H1 (cell line): ENCODE measurements around the gene GNB1L. TPM values are rescaled to one million over a fixed set of nuclear protein-coding genes. Genes with fewer than 3 reads are reported as not detected.

ENCODE experiments used
- CTCF ChIA-PET: fragments of 300-600 bp; sonication (Branson Sonifier 250); formaldehyde crosslinking; loops from one replicate; lab custom pipeline; 2021; ENCODE audit not compliant: partially characterized antibody; lab: Charles Lee
- POLR2A ChIA-PET: fragments of 300-600 bp; sonication (Branson Sonifier 250); formaldehyde crosslinking; loops from one replicate; lab custom pipeline; 2021; ENCODE audit warnings: inconsistent platforms; ENCODE audit not compliant: partially characterized antibody; lab: Charles Lee
- DNase-seq, 2 experiments: peaks; one replicate each; pipeline versions ENCODE4 v3.0.0 to v3.0.0-alpha.2; 2010 to 2022; ENCODE audit warnings: low spot score in 2 of 2, low read depth in 1 of 2, mixed read lengths in 1 of 2
- FAIRE-seq: peaks from 2 replicates; lab custom pipeline; 2011; peaks lifted over from hg19 to GRCh38; lab: Jason Lieb, UNC
- H2AFZ ChIP-seq: 2 replicates; pipeline ENCODE4 v1.8.1; 2012; ENCODE audit warnings: low read length, inconsistent platforms
- H2AK5ac ChIP-seq: 2 replicates; pipeline ENCODE4 v1.6.1; 2013; ENCODE audit warnings: low read depth, low read length
- H2BK120ac ChIP-seq: replicated peaks from 2 replicates; pipeline ENCODE3; 2013; ENCODE audit warnings: low read depth, low read length, inconsistent platforms
- H2BK12ac ChIP-seq: 2 replicates; pipeline ENCODE4 v1.6.1; 2013; ENCODE audit warnings: low read depth, low read length
- H2BK15ac ChIP-seq: 2 replicates; pipeline ENCODE4 v1.6.1; 2013; ENCODE audit warnings: low read length
- H2BK20ac ChIP-seq: 2 replicates; pipeline ENCODE4 v1.6.1; 2013; ENCODE audit warnings: low read length
- H2BK5ac ChIP-seq: 2 replicates; pipeline ENCODE4 v1.6.1; 2013; ENCODE audit warnings: low read depth, low read length
- H3K14ac ChIP-seq: 2 replicates; pipeline ENCODE4 v1.6.1; 2013; ENCODE audit warnings: inconsistent platforms; ENCODE audit not compliant: insufficient read length
- H3K18ac ChIP-seq: 2 replicates; pipeline ENCODE4 v1.6.1; 2013; ENCODE audit warnings: low read length; ENCODE audit errors: extremely low read depth
- H3K23ac ChIP-seq: 2 replicates; pipeline ENCODE4 v1.6.1; 2013; ENCODE audit warnings: inconsistent platforms; ENCODE audit not compliant: insufficient read length
- H3K23me2 ChIP-seq: 2 replicates; pipeline ENCODE4 v1.6.1; 2013; ENCODE audit warnings: low read depth, low read length
- H3K27ac ChIP-seq: 2 replicates; pipeline ENCODE4 v1.6.1; 2011; ENCODE audit warnings: low read depth, low read length, inconsistent platforms
- H3K27me3 ChIP-seq, 4 experiments: replicated peaks in 1 of 4; 1 replicate in 1 of 4; 2 replicates in 3 of 4; pipeline versions ENCODE4 v1.6.1 to v1.8.1; 2011 to 2013; ENCODE audit warnings: low read length in 3 of 4, mild to moderate bottlenecking in 3 of 4, inconsistent platforms in 2 of 4, mixed read lengths in 2 of 4, moderate library complexity in 1 of 4; ENCODE audit not compliant: control insufficient read depth in 3 of 4, insufficient read depth in 3 of 4; ENCODE audit errors: extremely low read depth in 1 of 4
- H3K36me3 ChIP-seq, 4 experiments: 2 replicates each; pipeline versions ENCODE4 v1.6.1 to v1.8.1; 2011 to 2013; ENCODE audit warnings: mild to moderate bottlenecking in 4 of 4, low read length in 3 of 4, moderate library complexity in 2 of 4, control low read depth in 1 of 4, inconsistent platforms in 1 of 4; ENCODE audit not compliant: insufficient read depth in 4 of 4, control insufficient read depth in 2 of 4
- H3K4ac ChIP-seq: replicated peaks from 2 replicates; pipeline ENCODE3; 2013; ENCODE audit warnings: low read length, low read depth, mixed read lengths, inconsistent platforms; ENCODE audit not compliant: insufficient read length
- H3K4me1 ChIP-seq, 4 experiments: replicated peaks in 1 of 4; 1 replicate in 1 of 4; 2 replicates in 3 of 4; pipeline versions ENCODE4 v1.6.1 to v1.8.1; 2011 to 2013; ENCODE audit warnings: low read length in 3 of 4, inconsistent platforms in 2 of 4, mixed read lengths in 1 of 4; ENCODE audit not compliant: insufficient read depth in 4 of 4, control insufficient read depth in 3 of 4
- H3K4me2 ChIP-seq, 2 experiments: 2 replicates each; pipeline versions ENCODE4 v1.6.1 to v1.8.1; 2011 to 2013; ENCODE audit warnings: low read depth in 2 of 2, low read length in 2 of 2, control low read depth in 1 of 2, inconsistent platforms in 1 of 2, mild to moderate bottlenecking in 1 of 2; ENCODE audit not compliant: insufficient read depth in 1 of 2
- H3K4me3 ChIP-seq, 4 experiments: fragments of 200-600, 300-600 bp in 1 of 4; sonication (generic), shearing (Covaris generic), sonication (Bioruptor Twin) in 1 of 4; 2 replicates each; pipeline versions ENCODE4 v1.5.1 to v1.8.1; 2011 to 2016; ENCODE audit warnings: low read length in 4 of 4, low read depth in 3 of 4, control low read depth in 2 of 4, inconsistent platforms in 2 of 4, mild to moderate bottlenecking in 2 of 4, mixed read lengths in 1 of 4, moderate library complexity in 1 of 4; ENCODE audit not compliant: insufficient read depth in 2 of 4; ENCODE audit errors: extremely low read depth in 1 of 4
- H3K56ac ChIP-seq: replicated peaks from 2 replicates; pipeline ENCODE3; 2013; ENCODE audit warnings: low read depth, mild to moderate bottlenecking, mixed read lengths, low read length, inconsistent platforms; ENCODE audit not compliant: insufficient read length
- H3K79me1 ChIP-seq: 2 replicates; pipeline ENCODE4 v1.6.1; 2013; ENCODE audit warnings: low read depth, low read length, control low read depth
- H3K79me2 ChIP-seq, 2 experiments: 2 replicates each; pipeline versions ENCODE4 v1.6.1 to v1.8.1; 2012 to 2013; ENCODE audit warnings: low read length in 2 of 2, mild to moderate bottlenecking in 2 of 2, inconsistent platforms in 1 of 2; ENCODE audit not compliant: insufficient read depth in 2 of 2, control insufficient read depth in 1 of 2
- H3K9ac ChIP-seq, 4 experiments: replicated peaks in 1 of 4; 1 replicate in 1 of 4; 2 replicates in 3 of 4; pipeline versions ENCODE4 v1.6.1 to v1.8.1; 2011 to 2013; ENCODE audit warnings: low read depth in 3 of 4, low read length in 3 of 4, control low read depth in 2 of 4, mild to moderate bottlenecking in 2 of 4, moderate library complexity in 2 of 4, inconsistent platforms in 1 of 4; ENCODE audit errors: extremely low read depth in 1 of 4
- H3K9me3 ChIP-seq, 2 experiments: 2 replicates each; pipeline versions ENCODE4 v1.6.1 to v1.8.1; 2012 to 2013; ENCODE audit warnings: mild to moderate bottlenecking in 2 of 2, moderate library complexity in 2 of 2, control low read depth in 1 of 2, inconsistent platforms in 1 of 2, low read depth in 1 of 2, low read length in 1 of 2, mixed read lengths in 1 of 2; ENCODE audit not compliant: insufficient read depth in 2 of 2
- H4K20me1 ChIP-seq, 2 experiments: replicated peaks in 1 of 2; 2 replicates each; pipeline versions ENCODE3 to v1.8.1; 2011 to 2013; ENCODE audit warnings: inconsistent platforms in 2 of 2, low read length in 2 of 2, mild to moderate bottlenecking in 1 of 2; ENCODE audit not compliant: insufficient read depth in 2 of 2, control insufficient read depth in 1 of 2
- H4K5ac ChIP-seq: 2 replicates; pipeline ENCODE4 v1.6.1; 2013; ENCODE audit warnings: low read length, low read depth, mixed read lengths, inconsistent platforms; ENCODE audit not compliant: insufficient read length
- H4K8ac ChIP-seq: 2 replicates; pipeline ENCODE4 v1.8.0; 2013; ENCODE audit warnings: mild to moderate bottlenecking, moderate library complexity, low read length, inconsistent platforms; ENCODE audit not compliant: insufficient read depth; ENCODE audit errors: extremely low read depth
- H4K91ac ChIP-seq: replicated peaks from 2 replicates; pipeline ENCODE3; 2013; ENCODE audit warnings: low read length, mixed read lengths, inconsistent platforms; ENCODE audit not compliant: insufficient read length
- GTF2F1 ChIP-seq: IDR thresholded peaks from 2 replicates; pipeline ENCODE4 v1.6.1; 2012; ENCODE audit warnings: low read depth, low read length, improper control_type of control experiment, borderline replicate concordance
- JUN ChIP-seq: IDR thresholded peaks from 2 replicates; pipeline ENCODE4 v1.6.1; 2011; ENCODE audit warnings: low read depth, mild to moderate bottlenecking, improper control_type of control experiment, low read length
- RFX5 ChIP-seq: IDR thresholded peaks from 2 replicates; pipeline ENCODE4 v1.6.1; 2011; ENCODE audit warnings: low read depth, low read length, improper control_type of control experiment, borderline replicate concordance
- SP1 ChIP-seq: IDR thresholded peaks from 2 replicates; pipeline ENCODE4 v1.6.1; 2011; ENCODE audit warnings: low read depth, low read length
- YY1 ChIP-seq: IDR thresholded peaks from 2 replicates; pipeline ENCODE4 v1.6.1; 2011; ENCODE audit warnings: low read depth, mild to moderate bottlenecking, low read length
- WGBS, 2 experiments: shearing (Covaris generic) in 1 of 2; methylation state at CpG; one replicate each; pipeline versions ENCODE4 v1.1.6 to v1.1.7; 2013 to 2015; ENCODE audit warnings: low lambda C conversion rate in 2 of 2, mixed read lengths in 2 of 2, inconsistent platforms in 1 of 2, low coverage in 1 of 2, missing lambda C conversion rate in 1 of 2; ENCODE audit not compliant: insufficient replicate concordance in 2 of 2, insufficient coverage in 1 of 2, insufficient read length in 1 of 2; ENCODE audit errors: extremely low coverage in 1 of 2, missing lambda C conversion rate in 1 of 2; 5-methylcytosine and 5-hydroxymethylcytosine counted together
- polyA plus RNA-seq, 7 experiments: library from polyadenylated mRNA; depleted of rRNA in 3 of 7; stranded (reverse) in 5 of 7; unstranded in 2 of 7; fragments of >200 nt in 5 of 7; fragments of 200-250 nt in 2 of 7; gene quantifications; 1 replicate in 5 of 7; 2 replicates in 1 of 7; 4 replicates in 1 of 7; pipeline versions ENCODE4 v1.2.1 to v1.2.3, GENCODE V29; 2011 to 2013; ENCODE audit warnings: missing spikeins in 2 of 7, mixed read lengths in 2 of 7
- total RNA-seq: library from RNA; stranded (reverse); fragmentation: NEBNext Ultra II Directional; extraction: Animal tissue kit (Norgen Biotek cat#: 25700); gene quantifications from 2 replicates; pipeline ENCODE4 v1.2.1, GENCODE V29; 2021
- TF ChIP-seq, protein P1 (sequence below): IDR thresholded peaks from 2 replicates; pipeline ENCODE4 v1.6.1; 2011; ENCODE audit warnings: low read length, improper control_type of control experiment

Gene GNB1L
- total and polyA plus RNA-seq, 2 of the 8 experiments (the other 6 are each of a cell fraction or from before 2014, with no cell fraction given) = 14.0 to 15.6 TPM

DNA sequence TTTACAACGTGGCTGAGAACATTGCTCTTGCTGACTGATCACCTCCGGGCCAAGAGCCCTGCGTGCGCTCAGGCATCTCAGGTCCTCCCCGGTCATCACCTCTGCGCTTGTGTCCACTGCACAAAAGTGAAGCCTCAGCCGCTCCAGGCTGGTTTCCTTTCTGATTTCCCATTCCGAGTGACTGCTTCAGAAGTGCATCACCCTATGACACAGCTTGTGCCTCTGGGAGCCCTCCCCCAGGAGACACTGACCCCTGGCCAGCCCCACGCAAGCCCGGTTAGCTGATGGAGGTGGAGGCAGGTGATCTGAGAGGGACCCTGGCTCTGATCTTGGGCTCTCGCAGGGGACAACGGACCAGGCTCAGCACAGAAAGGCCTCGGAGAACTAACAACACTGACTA is 38.3 kb upstream of the GNB1L start:
- Histone ChIP-seq H3K79me2 (no peaks in the 10 kb centered on the region), H3K18ac (peak overlapping the region; percentile 78; the same call in 1 of the 2 replicates), H2AFZ (no peak overlapping the region), H3K79me1 (no peaks in the 10 kb centered on the region), H3K27ac (no peak overlapping the region), H2BK5ac (no peak overlapping the region), H2BK15ac (0 out of 2 replicates have a peak overlapping the region, but pooled peaks have one; percentile 76), H3K9me3 (no peaks in the 10 kb centered on the region), H3K4me1 (peaks cover 7 to 20% (median 18%) of the 10 kb centered on the region in 4 experiments), H3K4me2 (no peak overlapping the region), H4K5ac (no peak overlapping the region), H3K23ac (no peak overlapping the region), H2BK12ac (peak overlapping the region; percentile 96), H3K4ac (no peak overlapping the region), H3K36me3 (no peaks in the 10 kb centered on the region), H4K91ac (peak overlapping the region; percentile 75), H2BK20ac (0 out of 2 replicates have a peak overlapping the region, but pooled peaks have one; percentile 62), H3K27me3 (peaks cover 0 to 2% (median 0%) of the 10 kb centered on the region in 4 experiments; a peak in 4 of 7 replicates), H4K20me1 (no peaks in the 10 kb centered on the region), H2BK120ac (peak overlapping the region; percentile 13), H4K8ac (no peak overlapping the region), H3K9ac (no peak overlapping the region), H3K56ac (no peak overlapping the region), H3K4me3 (no peak overlapping the region), H3K14ac (no peak overlapping the region), H3K23me2 (no peaks in the 10 kb centered on the region), H2AK5ac (no peak overlapping the region)
- POLR2A ChIA-PET = no interaction called here
- no peak for FAIRE-seq
- no peak for DNase-seq
- WGBS, 2 experiments = 84% methylated on average over 13 of the region's 13 CpGs; no CpG with 5 or more reads in 1 of the 2 experiments
- CTCF ChIA-PET = interaction anchor here (0.9 to 9.5 kb wide), 4 partner anchors 8 to 163 kb away, joined by 3 to 69 read pairs (median 3); no protein-coding TSS in a partner anchor
- TF ChIP-seq GTF2F1 (no peak), JUN (no peak), SP1 (no peak), YY1 (no peak), RFX5 (no peak)
- TF ChIP-seq, protein P1, sequence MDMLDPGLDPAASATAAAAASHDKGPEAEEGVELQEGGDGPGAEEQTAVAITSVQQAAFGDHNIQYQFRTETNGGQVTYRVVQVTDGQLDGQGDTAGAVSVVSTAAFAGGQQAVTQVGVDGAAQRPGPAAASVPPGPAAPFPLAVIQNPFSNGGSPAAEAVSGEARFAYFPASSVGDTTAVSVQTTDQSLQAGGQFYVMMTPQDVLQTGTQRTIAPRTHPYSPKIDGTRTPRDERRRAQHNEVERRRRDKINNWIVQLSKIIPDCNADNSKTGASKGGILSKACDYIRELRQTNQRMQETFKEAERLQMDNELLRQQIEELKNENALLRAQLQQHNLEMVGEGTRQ = no peak
